Retinal pigment epithelial cell (primary cell): ENCODE results near the gene DENND1B.

ENCODE experiments used
- DNase-seq: peaks from one replicate; pipeline ENCODE4 v3.0.0-alpha.2; 2010; ENCODE audit warnings: low read depth
- H3K4me3 ChIP-seq: 2 replicates; pipeline ENCODE4 v1.5.1; 2011; ENCODE audit warnings: mild to moderate bottlenecking, low read length, control low read depth, moderate library complexity
- TF ChIP-seq, protein P1 (sequence below): conservative IDR thresholded peaks from 2 replicates; pipeline ENCODE4 v1.5.1; 2011; ENCODE audit warnings: low read depth, low read length, control low read depth, inconsistent platforms

The DENND1B gene

DNA sequence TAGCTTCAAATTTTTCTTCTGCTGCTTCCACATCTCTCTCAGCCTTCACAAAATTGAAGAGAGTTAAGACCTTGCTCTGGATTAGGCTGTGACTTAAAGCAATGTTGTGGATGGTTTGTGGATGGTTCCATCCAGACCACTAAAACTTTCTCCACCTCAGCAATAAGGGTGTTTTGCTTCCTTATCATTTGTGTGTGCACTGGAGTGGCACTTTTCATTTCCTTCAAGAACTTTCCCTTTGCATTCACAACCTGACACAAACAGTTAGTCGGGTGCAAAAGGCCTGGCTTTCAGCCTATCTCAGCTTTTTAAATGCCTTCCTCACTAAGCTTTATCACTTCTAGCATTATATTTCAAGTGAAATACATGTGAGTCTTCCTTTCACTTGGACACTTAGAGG is 30.3 kb downstream of the DENND1B start:
- TF ChIP-seq, protein P1, sequence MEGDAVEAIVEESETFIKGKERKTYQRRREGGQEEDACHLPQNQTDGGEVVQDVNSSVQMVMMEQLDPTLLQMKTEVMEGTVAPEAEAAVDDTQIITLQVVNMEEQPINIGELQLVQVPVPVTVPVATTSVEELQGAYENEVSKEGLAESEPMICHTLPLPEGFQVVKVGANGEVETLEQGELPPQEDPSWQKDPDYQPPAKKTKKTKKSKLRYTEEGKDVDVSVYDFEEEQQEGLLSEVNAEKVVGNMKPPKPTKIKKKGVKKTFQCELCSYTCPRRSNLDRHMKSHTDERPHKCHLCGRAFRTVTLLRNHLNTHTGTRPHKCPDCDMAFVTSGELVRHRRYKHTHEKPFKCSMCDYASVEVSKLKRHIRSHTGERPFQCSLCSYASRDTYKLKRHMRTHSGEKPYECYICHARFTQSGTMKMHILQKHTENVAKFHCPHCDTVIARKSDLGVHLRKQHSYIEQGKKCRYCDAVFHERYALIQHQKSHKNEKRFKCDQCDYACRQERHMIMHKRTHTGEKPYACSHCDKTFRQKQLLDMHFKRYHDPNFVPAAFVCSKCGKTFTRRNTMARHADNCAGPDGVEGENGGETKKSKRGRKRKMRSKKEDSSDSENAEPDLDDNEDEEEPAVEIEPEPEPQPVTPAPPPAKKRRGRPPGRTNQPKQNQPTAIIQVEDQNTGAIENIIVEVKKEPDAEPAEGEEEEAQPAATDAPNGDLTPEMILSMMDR: no peak
- DNase-seq: no peak
- H3K4me3 ChIP-seq: no peak overlapping the region

DNA sequence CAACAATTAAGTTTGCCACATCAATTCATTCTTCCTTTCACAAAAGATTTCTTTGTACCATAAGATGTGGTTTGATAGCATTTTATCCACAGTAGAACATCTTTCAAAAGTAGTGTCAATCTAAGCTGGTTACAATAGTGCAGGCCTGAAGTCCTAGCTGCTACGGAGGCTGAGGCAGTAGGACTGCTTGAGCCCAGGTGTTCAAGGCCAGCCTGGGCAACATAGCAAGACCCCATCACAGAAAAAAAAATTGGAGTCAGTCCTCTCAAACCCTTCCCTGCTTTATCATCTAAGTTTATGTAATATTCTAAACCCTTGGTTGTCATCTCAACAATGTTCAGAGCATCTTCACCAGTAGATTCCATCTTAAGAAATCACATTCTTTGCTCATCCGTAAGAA is 31.7 kb downstream of the DENND1B start:
- no peak overlapping the region for H3K4me3 ChIP-seq
- TF ChIP-seq, protein P1: no peak
- no peak for DNase-seq

DNA sequence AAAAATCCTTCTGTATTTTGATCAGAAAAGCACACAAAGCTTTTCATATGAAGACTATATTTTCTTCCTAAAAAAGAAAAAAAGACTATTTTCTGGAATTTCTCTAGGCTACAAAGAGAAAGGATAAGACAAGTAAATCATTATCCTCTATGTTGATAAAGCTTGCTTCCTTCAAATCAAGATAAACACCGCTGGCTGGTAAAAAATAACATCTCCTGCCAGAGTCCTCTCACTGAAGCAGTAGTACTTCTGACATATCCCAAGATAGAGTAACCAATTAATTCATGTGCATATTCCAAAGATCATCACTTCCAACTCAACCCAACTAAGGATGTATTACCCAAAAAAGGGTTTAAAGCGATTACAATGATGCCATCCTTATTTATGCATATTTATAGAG is 34.3 kb downstream of the DENND1B start:
- no peak for DNase-seq
- no peak overlapping the region for H3K4me3 ChIP-seq
- TF ChIP-seq, protein P1: no peak

DNA sequence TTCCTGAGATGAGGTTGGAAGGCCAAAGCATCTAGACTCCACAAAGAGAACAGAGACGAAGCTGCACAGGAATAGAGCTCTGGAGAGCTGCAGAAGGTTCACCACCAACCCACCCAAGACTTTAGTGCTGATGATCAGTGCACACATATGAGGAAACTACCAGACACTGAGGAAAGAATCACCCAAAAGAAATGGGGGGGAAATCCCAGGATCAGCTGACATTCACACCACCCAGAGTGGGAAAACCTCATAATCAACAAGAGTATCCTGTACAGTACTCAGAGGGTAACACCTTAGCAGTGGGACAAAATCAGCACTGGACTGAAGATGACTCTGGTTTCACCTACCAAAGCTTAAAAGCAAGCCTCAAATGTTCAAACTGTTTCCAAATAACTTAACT is 36.4 kb downstream of the DENND1B start:
- no peak for DNase-seq
- TF ChIP-seq, protein P1: no peak
- H3K4me3 ChIP-seq: no peak overlapping the region

DNA sequence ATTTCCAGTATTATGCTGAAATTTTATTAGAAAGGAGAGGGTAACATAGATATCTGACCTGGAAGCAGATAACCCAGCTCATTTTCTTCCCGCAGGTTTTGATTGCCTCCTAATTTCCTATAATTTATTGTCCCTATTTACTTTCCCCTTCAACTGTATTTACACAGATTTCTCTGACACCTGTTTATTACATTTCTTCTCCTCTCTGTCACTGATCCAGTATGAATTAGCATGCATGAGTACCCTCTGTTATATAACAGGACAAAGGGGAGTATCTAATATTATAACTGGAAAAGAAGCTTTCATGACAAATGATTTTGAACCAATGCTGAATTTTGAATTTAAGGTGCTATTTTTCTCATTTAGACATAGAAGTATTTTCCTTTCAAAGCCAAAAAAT is 37.4 kb downstream of the DENND1B start:
- H3K4me3 ChIP-seq: no peak overlapping the region
- TF ChIP-seq, protein P1: no peak
- DNase-seq: no peak

DNA sequence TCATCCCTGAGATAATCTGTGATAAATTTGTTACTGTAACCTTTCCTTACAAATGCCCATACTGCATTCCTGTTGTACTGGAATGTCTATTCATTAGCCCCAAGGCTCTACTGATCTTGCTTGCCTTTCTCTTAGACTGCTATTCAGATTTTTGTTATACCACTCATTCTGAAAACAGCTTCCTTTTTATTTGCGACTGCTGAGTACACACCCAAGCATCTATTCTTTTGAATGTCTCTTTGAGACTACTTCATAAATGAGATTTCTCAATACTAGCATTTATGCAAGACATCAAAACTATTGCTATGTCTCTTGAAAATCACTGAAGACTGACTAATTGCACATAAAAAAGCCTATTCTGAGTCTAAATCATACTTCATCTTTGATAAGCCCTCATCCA is 38.6 kb downstream of the DENND1B start:
- DNase-seq: no peak

DNA sequence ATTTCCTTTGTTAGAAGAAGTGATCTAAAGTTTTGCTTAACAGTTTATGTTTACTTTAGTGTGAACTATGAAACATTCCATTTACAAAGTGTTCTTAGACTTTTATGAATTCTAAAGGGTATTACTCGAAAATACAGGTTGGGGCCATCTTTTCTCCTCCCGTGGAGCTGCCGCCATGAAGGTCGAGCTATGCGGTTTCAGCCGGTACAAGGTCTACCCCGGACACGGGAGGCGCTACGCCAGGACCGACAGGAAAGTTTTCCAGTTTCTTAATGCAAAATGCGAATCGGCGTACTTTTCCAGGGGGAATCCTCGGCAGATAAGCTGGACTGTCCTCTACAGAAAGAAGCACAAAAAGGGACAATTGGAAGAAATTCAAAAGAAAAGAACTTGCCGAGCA is 39.8 kb downstream of the DENND1B start:
- DNase-seq: no peak
- TF ChIP-seq, protein P1: no peak
- H3K4me3 ChIP-seq: no peak overlapping the region

More for the DNA sequence above, 38.6 kb downstream of the DENND1B start:
- H3K4me3 ChIP-seq: no peak overlapping the region
- TF ChIP-seq, protein P1: no peak
